GM12874 (cell line): ENCODE results near the gene BEND7.

Source experiments
- TF ChIP-seq, protein P1 (sequence below): IDR thresholded peaks from 2 replicates; pipeline ENCODE4 v1.5.1; 2011; ENCODE audit warnings: low read depth, mild to moderate bottlenecking, control low read depth, low read length, moderate library complexity; ENCODE audit not compliant: insufficient read depth

The BEND7 gene

DNA sequence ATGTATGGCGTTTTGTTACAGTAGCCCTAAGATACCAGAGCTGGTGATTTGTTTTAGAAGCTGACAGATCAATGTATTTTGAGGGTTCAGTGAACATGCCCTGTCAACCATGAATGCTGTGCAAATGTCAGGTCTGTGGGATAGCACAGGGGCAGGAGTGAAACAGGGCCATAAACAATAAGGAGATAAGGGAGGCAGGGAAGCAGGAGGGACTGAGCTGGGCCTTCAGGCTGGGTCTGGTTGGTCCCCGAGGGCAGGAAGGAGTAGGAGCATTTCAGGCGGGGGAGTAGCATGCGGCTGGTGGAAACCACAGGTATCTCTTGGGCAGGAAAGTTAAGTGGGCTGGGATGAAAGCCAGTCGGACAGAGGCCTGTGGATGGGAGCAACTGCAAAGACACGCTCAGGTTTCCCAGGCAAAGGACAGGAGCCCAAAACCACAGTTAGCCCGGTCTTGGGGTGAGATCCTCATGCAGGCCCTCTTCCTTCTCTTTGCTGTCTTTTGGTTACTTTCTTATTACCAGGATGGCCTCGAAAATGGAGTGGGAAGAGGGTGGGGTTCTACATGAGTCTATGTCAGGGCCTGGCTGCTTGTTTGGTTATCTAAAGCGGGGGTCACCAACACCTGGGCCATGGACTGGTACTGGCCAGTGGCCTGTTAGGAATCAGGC lies 111.2 kb downstream of the BEND7 start:
- TF ChIP-seq, protein P1, sequence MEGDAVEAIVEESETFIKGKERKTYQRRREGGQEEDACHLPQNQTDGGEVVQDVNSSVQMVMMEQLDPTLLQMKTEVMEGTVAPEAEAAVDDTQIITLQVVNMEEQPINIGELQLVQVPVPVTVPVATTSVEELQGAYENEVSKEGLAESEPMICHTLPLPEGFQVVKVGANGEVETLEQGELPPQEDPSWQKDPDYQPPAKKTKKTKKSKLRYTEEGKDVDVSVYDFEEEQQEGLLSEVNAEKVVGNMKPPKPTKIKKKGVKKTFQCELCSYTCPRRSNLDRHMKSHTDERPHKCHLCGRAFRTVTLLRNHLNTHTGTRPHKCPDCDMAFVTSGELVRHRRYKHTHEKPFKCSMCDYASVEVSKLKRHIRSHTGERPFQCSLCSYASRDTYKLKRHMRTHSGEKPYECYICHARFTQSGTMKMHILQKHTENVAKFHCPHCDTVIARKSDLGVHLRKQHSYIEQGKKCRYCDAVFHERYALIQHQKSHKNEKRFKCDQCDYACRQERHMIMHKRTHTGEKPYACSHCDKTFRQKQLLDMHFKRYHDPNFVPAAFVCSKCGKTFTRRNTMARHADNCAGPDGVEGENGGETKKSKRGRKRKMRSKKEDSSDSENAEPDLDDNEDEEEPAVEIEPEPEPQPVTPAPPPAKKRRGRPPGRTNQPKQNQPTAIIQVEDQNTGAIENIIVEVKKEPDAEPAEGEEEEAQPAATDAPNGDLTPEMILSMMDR, result no peak

DNA sequence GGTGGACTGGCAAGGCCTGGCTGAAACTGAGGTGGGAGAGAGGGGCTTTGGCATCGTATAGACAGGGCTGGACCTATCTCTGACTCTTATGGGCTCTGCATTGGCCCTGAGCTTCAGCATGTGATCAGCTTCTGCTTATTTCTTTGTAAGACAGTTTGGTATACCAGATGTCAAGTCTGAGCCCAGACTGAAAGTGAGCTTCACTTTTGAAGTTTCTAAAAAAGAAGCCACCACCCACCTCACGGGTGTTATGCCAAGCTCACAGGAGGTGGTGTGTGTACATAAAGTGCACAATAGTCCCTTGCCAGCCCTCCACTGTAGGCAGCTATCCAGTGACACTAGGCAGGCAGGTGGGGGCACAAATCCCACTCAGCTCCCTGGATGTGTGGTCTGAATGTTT lies 112.1 kb downstream of the BEND7 start:
- TF ChIP-seq, protein P1, result no peak

DNA sequence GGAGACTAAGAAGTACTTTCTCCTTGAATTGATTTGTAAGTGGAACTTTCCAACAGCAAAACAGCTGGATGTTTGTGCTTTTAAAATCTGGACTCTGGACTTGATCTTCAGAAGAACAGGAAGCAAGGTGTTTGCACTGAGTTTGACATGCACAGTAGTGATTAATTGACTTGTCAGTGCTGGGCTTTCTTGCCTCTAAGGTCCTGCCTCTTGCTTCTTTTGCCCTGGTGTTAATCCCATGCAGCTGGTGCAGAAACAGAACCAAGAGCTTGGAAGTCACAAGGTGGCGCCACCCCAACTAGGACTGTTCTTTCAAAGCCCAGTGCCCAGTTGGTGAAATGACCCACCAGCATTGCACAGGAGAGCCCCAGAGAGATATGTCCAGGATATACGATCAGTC lies 114.0 kb downstream of the BEND7 start:
- TF ChIP-seq, protein P1, result no peak

DNA sequence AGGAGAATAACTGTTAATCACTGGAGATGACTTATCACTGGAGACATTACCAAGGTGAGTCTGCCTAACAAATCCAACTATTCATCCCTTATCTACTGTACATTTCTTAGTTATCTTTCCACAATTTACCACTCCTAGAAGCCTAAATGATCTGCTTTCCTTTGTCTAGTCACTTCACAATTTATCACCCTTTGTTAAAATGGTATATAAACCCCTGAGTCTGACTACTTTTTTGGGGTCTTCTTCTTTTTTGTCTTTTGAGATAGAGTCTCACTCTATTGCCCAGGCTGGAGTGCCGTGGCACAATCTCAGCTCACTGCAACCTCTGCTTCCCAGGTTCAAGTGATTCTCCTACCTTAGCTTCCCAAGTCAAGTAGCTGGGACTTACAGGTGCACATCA lies 114.7 kb downstream of the BEND7 start:
- TF ChIP-seq, protein P1, result no peak

DNA sequence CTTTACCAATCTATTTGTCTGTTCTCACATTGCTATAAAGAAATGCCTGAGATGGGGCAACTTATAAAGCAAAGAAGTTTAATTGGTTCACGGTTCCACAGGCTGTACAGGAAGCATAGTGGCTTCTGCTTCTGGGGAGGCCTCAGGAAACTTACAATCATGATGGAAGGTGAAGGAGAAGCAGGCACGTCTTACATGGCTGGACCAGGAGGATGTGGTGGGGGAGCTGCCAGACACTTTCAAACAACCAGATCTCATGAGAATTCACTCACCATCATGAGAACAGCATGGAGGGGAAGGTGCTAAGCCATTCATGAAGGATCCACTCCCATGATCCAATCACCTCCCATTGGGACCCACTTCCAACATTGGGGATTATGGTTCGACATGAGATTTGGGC lies 115.9 kb downstream of the BEND7 start:
- TF ChIP-seq, protein P1, result no peak

DNA sequence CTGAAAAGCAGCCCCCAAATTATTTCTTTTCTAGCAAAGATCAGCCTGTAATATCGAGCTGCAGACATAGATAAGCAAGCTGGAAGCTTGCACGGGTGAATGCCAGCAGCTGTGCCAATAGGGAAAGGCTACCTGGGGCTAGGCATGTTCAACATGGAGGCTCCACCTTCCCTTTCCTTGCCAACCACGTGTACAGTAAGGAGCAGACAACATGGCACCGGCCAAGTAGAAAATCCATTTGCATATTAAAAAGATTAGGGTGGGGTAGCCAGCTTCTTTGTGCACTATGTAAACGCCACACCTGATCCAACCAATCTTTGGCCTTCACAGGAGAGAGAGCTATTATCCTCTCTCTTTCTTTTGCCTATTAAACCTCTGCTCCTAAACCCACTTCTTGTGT lies 124.0 kb downstream of the BEND7 start:
- TF ChIP-seq, protein P1, result no peak

DNA sequence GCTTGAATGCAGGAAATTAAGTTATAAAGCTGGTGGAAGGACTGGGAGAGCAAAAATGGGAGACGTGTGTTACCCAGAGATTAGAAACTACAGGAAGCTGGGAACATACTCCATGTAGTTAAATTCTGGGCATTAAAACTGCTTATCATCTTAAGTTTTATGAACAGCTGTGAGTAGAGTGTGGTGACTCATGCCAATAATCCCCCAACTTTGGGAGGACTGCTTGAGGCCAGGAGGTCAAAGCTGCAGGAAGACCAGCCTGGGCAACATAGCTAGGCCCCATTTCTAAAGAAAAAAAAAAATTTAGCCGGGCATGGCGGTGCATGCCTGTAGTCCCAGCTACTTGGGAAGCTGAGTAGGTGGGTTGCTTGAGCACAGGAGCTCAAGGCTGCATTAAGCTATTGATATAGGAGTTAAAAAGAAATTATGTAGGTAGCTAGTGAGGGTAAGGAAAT lies 124.5 kb downstream of the BEND7 start:
- TF ChIP-seq, protein P1, result no peak

DNA sequence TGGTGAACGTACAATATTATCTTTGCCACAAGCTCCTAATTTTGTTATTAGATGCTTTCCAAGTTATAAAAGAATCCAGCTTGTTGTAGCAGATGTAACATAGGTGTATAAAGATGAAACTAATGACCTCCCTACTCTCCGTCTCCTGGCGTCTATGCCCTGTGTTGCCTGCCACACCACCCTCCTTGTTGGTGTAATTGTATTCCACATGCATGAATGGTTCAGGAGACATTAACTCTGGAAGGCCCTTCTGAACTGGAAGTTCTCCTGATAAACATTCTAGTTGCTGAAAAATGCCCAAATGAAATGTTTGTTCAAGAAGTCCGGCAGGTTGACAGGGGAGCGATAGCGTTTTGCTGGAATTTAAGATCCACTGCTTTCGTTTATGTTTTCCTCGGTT lies 126.8 kb downstream of the BEND7 start:
- TF ChIP-seq, protein P1, result no peak
